22Rv1 (cell line): ENCODE results near the gene ERAP2.
"Not testable (repeated sequence)": the region's sequence is repeated elsewhere in the genome, so short reads cannot be mapped to it uniquely, and the experiment has no call there.

Experiments
- H3K27ac ChIP-seq: fragments of 450-650 bp; 2 replicates; pipeline ENCODE4 v1.5.1; 2017
- CTCF ChIP-seq: fragments of 450-650 bp; IDR thresholded peaks from 2 replicates; pipeline ENCODE4 v1.5.1; 2017; ENCODE audit warnings: mild to moderate bottlenecking
- ZFX ChIP-seq: fragments of 450-650 bp; IDR thresholded peaks from 2 replicates; pipeline ENCODE4 v1.6.1; 2017; ENCODE audit warnings: antibody characterized with exemption, borderline replicate concordance

The ERAP2 gene

GRCh38 chr5:96927008-96927407 is 50.7 kb downstream of the ERAP2 start:
- no peak overlapping the region for H3K27ac ChIP-seq

GRCh38 chr5:96928931-96929708 is 52.8 kb downstream of the ERAP2 start:
- H3K27ac ChIP-seq: no peak overlapping the region
- TF ChIP-seq CTCF (no peak), ZFX (no peak)

More at GRCh38 chr5:96927008-96927407, 50.7 kb downstream of the ERAP2 start:
- TF ChIP-seq ZFX (no peak), CTCF (no peak)

- no peak overlapping the region for H3K27ac ChIP-seq
- TF ChIP-seq CTCF (no peak), ZFX (no peak)
These were observed 53.8 kb downstream of the ERAP2 start for GRCh38 chr5:96930058-96930457.

- TF ChIP-seq ZFX (no peak), CTCF (no peak)
- H3K27ac ChIP-seq: no peak overlapping the region
These were observed 54.3 kb downstream of the ERAP2 start for GRCh38 chr5:96930589-96930988.

- not testable (repeated sequence) for H3K27ac ChIP-seq
These were observed 54.7 kb downstream of the ERAP2 start for GRCh38 chr5:96931037-96931436.

DNA sequence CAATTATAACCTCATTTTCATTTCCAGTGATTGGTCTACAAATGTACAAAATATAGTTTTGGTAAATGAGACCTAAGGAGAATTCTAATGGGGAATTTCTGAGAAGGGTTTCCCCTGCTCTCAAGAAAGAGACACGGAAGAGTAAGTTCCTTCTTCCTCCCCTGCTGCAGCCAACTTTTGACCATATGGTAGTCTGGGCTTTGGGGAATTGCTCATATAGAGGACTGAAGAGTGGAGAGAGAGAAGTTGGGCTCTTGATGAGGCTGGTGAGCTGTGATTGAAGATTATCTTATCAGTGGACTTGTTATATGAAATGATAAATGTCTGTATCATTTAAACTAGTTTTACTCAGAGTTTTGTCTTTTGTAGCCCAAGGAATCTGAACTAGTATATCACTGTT is 55.3 kb downstream of the ERAP2 start:
- no peak overlapping the region for H3K27ac ChIP-seq
- TF ChIP-seq CTCF (no peak), ZFX (no peak)

GRCh38 chr5:96932026-96932425 is 55.7 kb downstream of the ERAP2 start:
- no peak overlapping the region for H3K27ac ChIP-seq
- no peak for TF ChIP-seq ZFX
- TF ChIP-seq CTCF: no peak
